ENCODE data around the gene TULP1. TPM values are rescaled to one million over a fixed set of nuclear protein-coding genes. Genes with fewer than 3 reads are reported as not detected.
A peak's percentile ranks its signal among the peaks of the same experiment; 100 is the strongest.

The TULP1 gene
- total RNA-seq, 1 experiment from 2014 or later: not detected

- no peak for DNase-seq (ENCODE audit: low read depth)
These were observed 28.6 kb downstream of the TULP1 start for GRCh38 chr6:35483893-35484645.

GRCh38 chr6:35483490-35483889 lies 29.2 kb downstream of the TULP1 start:
- no peak for DNase-seq (ENCODE audit: low read depth)

- no peak for DNase-seq (ENCODE audit: low read depth)
These were observed 29.6 kb downstream of the TULP1 start for GRCh38 chr6:35483062-35483461.

GRCh38 chr6:35481226-35481625 lies 31.5 kb downstream of the TULP1 start:
- no peak for DNase-seq (ENCODE audit: low read depth)

- no peak for DNase-seq (ENCODE audit: low read depth)
These were observed 32.5 kb downstream of the TULP1 start for GRCh38 chr6:35480176-35480575.

- DNase-seq (ENCODE audit: low read depth): no peak
These were observed 34.4 kb downstream of the TULP1 start for GRCh38 chr6:35478259-35478658.

- DNase-seq (ENCODE audit: low read depth): no peak
These were observed 35.0 kb downstream of the TULP1 start for GRCh38 chr6:35477551-35478179.

- DNase-seq (ENCODE audit: low read depth): no peak
These were observed 35.7 kb downstream of the TULP1 start for GRCh38 chr6:35477028-35477427.

GRCh38 chr6:35476004-35476403 lies 36.7 kb downstream of the TULP1 start:
- DNase-seq (ENCODE audit: low read depth): no peak

GRCh38 chr6:35475573-35475972 lies 37.1 kb downstream of the TULP1 start:
- no peak for DNase-seq (ENCODE audit: low read depth)

- DNase-seq (ENCODE audit: low read depth): no peak
These were observed 37.6 kb downstream of the TULP1 start for GRCh38 chr6:35474942-35475570.

GRCh38 chr6:35474131-35474941 lies 38.4 kb downstream of the TULP1 start:
- peak; percentile 42 for DNase-seq (ENCODE audit: low read depth)

- DNase-seq (ENCODE audit: low read depth): no peak
These were observed 38.9 kb downstream of the TULP1 start for GRCh38 chr6:35473850-35474130.

- DNase-seq (ENCODE audit: low read depth): peak; percentile 44
These were observed 39.4 kb downstream of the TULP1 start for GRCh38 chr6:35473075-35473849.

- DNase-seq (ENCODE audit: low read depth): no peak
These were observed 40.8 kb downstream of the TULP1 start for GRCh38 chr6:35471836-35472345.

- no peak for DNase-seq (ENCODE audit: low read depth)
These were observed 42.0 kb downstream of the TULP1 start for GRCh38 chr6:35470663-35471120.

GRCh38 chr6:35469751-35470662 lies 42.7 kb downstream of the TULP1 start:
- DNase-seq (ENCODE audit: low read depth): peak; percentile 43

GRCh38 chr6:35468980-35469750 lies 43.5 kb downstream of the TULP1 start:
- no peak for DNase-seq (ENCODE audit: low read depth)

Data from Daoy (cell line).